CD4-positive, alpha-beta T cell treated with Interleukin-4 for 4 hours (primary cell): ENCODE data around the gene NRXN3.

Experiments used
- DNase-seq: peaks from one replicate; pipeline ENCODE4 v3.0.0-alpha.2; 2020

The NRXN3 gene

DNA sequence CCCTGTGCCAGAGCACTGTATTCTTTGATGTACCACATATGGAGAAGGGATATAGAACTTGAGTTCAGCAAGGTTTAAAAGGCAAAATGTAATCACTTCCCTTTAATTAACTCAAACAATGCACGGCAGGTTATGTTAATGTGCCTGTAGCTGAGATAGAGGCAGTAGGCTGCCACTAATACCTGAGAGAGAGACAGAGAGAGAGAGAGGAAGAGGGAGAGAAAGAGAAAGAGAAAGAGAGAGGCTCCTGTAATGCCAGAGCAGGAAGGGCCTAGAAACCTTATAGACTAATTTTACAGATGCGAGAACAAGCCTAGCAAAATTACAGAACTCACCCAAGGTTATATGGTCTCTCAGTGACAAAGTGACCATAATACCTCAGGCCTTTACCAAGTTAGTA, 679.8 kb downstream of the NRXN3 start:
- DNase-seq, result no peak

DNA sequence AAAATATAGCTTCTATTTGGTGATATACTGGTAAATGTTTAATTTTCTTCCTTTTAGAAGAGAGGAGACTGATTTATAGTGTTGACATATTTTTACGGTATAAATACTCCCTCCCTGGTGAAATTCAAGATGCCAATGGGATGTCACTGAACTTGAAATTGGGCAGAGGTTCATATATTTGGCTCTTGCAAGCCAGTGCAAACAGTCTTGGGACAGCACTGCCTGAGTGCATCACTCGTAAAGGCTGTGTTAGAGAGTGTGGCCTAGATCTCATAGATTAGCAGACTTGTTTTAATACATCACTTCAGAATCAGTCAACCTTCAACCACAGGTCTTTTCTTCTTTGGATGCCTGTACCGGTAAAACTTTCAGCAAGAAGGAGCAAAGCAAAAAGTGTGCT, 681.0 kb downstream of the NRXN3 start:
- DNase-seq, result no peak

DNA sequence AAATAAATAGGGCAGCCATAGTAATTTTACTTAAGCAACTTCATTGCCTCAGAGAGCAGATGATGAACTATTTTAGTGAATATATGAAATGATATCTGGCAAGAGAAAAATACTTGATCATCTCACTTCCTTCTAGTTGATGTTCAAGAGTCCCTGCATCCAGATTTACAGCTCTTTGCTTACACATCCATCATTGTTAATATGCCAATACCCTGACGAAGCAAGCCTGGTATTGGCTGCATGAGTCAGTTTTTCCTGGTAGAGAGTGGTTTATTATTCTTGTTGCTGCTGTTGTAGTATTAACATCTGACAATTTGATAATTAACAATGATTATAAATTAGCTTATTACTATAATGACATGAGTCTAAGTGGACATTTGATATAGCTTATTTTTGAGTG, 681.9 kb downstream of the NRXN3 start:
- no peak for DNase-seq

DNA sequence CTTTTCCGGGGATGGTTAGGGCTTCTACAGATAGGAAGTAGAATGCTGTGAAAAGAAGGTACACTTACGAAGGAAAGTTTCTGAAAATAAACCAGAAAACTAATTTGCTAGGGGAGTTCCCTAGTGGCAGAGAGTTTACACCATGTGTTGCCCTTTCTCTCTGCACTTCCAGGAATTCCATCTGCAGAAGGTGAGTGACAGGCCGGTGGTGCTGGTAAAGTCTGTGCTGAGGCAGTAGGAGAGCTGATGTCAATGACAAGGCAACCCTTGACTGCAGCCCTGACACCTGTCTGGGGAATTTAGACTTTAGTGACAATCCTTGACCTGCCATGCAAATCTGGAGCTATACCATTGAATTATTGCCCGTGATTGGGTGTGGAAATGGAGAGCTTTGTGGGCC, 687.8 kb downstream of the NRXN3 start:
- no peak for DNase-seq

DNA sequence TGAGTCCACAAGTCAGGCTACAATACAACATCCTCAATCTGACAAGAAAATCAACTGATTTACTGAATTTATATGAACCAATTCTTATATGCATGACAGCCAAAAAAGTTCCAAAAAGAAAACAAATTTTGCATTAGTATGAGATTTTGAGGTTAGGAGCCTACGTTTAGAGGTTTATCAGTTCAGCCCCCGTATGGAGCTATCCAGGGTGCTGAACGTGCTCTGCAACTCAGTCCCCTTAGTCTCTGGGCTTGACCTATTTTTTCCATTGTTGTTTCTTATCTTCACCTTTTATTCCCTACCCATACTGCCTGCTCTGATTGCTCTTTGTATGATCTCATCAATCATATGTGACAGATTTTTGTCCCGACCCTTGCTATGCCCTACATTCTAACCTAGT, 693.0 kb downstream of the NRXN3 start:
- no peak for DNase-seq

DNA sequence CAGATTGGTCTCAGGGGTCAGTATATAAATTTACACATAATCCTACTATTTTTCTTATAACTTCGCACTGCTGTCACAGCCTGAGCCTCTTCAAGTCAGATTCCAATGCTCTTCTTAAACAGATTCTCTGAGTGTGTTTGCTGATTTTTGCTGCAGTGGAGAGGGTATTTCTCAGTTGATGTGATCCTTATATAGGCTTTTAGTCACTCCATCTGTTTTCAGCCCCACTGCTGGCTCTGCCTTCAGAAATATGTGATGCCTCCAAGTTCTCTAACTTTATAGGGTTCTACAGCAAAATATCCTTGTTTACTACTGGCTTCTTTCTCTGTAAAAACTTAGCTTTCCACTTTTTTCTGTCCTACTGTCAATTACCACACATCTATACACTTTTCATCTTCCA, 702.7 kb downstream of the NRXN3 start:
- no peak for DNase-seq

DNA sequence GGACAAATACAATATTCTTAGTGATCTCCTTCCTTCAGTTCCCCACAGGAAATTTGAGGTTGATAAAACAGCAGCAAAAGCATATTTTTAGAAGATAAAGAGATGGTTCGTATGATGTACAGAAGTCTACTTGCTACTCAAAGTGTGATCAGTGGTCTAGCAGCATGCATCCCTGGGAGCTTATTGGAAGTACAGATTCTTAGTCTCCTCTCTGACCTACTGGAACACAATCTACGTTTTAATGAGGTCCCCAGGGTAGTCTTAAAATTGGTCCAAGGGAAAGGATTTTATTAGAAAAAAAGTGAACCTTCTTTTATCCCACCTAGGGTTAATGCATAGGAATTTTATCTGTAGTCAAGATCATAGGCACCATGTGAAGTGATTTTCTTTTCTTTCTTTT, 703.4 kb downstream of the NRXN3 start:
- no peak for DNase-seq

DNA sequence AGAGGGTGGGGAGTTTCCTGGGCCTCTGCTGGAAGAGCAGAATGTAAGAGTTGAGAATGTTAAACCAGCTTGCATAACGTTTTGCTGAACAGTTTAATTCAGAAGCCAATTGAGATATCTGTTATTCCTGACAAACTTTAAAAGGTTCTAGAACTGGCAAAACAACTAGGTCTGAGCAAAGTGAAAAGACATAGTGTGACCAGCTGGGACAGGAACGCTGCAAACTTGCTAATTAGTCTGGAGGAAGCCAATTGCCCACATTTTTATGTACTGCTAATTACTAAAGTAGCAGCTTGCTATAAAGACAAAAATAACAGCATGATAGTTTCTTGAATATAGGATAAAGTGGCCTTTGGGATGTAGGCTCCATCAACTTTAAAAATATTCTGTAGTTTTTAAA, 704.9 kb downstream of the NRXN3 start:
- DNase-seq, result no peak

DNA sequence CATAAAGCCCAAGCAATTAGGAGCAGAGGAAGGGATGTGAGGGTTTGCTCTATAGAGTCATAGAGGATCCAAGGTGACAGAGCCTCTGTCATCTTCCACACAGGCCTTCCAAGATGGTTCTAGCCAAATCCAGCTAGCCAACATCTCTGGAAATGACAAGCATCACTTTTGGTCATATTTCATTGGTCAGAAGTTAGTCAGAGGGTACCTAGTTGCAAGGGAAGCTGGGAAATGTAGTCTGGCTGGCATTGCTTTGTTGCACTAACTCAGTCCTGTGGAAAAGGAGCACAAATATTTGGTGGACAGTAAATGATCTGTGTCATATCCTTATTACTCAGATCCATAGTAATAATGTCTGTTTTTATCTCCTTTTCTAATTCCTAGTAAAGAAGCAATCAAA, 715.7 kb downstream of the NRXN3 start:
- DNase-seq, result no peak

DNA sequence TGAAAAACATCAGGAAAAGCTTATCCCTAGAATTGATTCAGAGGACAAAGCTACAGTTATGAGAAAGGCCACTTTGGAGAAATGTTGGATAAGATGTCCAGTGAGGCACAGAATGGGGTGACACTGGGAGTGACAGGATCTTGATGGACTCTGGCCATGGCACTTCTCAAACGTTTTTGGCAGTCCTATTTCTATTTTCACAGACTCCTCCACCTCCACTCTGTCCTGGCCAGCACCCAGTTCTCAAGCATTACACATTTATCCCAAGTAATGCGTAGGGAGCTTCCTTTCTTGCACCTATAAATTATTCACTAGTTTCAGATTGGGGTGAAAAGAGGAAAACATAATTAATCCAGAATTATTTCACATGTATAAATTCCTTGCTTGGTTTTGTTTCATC, 727.3 kb downstream of the NRXN3 start:
- DNase-seq, result no peak

DNA sequence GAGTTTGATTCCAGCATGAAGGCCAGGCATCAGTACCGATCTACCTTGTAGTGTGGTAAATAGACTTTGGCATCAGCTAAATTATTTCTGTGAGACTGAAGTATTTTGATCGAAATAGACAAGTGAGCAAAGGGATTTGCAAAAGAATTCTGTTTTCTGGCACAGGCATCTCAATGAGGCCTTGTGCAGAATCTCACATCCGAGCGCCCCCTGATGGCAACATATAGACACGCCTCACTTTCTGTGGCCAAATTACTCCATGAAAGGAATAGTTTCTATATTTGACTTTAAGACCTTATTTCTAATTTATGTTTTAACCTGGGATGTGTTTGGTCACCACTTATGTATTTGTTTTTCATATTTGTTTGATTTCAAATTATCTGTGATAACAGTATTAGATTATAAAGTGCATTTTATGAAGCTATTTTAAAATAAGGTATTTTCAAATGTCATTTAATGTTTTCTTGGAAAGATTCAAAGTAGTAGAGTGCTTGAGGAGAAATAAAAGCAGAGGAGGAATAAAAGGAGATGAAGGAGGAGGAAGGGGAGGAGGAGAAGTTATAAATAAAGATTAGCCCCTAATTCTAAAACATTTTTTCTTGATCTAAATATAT, 731.9 kb downstream of the NRXN3 start:
- DNase-seq, result no peak

DNA sequence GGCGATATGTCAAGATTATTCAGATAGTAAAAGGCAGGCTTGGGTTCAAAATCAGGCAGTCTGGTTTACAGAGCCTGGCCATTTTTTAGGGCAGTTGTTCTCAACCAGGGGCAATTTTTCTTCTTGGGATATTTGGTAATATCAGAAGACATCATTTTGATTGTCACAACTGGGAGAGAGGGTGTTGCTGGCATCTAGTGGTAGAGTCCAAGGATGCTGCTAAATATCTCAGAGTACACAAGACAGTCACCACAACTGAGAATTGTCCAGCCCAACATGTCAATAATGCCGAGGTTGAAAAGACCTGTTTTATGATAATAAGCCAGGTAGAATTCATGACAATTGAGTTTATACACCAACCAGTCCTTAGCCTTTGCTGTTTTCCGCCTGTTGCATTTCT, 733.9 kb downstream of the NRXN3 start:
- DNase-seq, result no peak

DNA sequence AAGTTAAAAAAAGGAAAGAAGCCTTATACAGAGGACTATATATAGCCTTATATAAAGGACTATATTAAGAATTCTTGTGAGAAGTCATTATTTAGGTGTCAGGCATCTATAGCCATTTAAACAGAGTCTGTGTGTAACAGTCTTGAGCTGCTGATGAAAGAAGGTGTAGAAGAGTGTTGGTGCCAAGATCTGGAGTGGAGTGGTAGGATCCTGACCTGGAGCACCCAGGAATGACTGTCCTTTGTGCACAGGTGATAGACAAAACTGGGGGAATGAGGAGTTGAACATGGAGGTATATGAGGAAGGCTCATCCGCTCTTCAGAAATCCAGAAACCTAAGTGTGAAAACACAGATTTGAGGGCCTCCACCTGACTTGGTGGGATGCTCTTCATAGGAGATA, 747.3 kb downstream of the NRXN3 start:
- no peak for DNase-seq

DNA sequence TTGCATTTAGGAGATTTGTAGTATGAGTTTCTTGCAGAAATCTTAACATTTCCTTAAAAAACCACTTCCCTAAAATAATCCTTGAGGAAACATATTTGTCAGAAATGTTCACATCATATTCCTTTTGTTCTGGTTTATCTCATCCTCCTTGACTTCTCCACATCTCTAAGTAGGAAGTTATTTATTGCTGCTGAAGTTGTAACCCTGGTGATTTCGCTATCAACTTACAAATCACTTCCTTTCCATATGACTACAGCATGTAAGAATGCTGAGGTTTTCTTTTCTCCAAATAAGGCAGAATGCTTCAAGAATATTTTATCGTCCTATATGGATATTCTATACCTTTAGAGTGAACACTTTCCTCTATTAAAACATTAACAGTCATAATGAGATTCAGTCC, 751.7 kb downstream of the NRXN3 start:
- no peak for DNase-seq

DNA sequence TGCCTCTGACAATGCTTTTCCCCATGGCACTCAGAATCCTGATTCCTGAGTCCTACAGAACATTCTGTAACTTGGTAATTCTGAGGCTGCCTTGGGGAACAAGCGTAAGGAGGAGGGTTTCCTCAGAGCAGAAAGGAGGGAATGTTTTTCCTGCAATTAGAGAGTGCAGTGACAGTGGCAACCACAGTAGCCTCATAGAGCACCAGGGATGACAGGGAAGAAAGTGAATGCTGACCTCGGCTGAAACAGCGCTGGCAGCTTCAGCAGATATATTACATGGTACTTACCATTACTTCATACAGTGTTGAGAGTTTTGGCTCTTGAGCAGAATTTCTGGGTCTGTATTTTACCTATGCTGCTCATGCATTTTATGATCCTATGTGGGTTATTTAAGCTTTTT, 757.1 kb downstream of the NRXN3 start:
- no peak for DNase-seq

DNA sequence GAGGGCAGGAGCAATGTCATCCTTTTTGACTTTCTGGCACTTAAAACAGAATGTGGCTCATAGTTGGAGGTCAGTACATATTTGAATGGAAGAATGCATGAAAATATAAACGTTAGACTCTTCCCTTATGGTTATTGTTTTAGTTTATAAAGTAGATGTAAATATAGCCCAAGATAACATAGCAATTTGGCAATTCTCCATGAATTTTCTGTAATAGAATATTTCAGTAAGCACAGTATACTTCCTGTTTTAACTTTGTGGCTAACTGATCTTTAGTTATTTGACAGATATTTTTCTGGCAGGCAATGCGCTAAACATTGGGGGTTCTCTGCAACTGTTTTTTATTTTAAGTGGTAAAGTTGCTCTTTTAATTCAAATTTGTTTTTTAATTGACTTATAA, 763.0 kb downstream of the NRXN3 start:
- no peak for DNase-seq

DNA sequence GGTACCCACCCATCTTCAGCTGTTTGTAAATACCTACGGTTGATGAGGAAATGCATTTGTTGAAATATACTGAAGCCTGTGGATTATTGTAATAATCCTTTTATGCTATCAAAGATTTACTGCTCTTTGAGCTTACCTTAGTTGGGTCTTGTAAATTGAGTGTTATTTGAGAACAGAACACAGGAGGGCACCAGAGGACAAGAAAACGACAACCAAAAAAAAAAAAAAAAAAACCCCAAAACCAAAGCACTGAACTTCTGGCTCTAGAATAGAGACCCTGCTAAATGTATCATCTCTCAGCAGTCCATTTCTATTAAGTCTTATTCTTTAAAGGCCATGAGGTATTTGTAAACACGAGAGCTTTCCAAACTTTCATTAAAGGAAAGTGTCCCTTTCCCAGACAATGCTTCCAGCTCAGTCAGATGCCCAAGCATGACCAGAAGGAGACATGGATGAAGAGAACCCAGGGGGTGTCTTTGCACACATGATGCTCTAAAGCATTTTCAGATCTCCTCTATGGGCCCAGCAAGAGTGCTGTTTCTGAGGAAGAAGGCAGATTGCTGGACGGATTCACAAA, 763.9 kb downstream of the NRXN3 start:
- DNase-seq, result no peak

DNA sequence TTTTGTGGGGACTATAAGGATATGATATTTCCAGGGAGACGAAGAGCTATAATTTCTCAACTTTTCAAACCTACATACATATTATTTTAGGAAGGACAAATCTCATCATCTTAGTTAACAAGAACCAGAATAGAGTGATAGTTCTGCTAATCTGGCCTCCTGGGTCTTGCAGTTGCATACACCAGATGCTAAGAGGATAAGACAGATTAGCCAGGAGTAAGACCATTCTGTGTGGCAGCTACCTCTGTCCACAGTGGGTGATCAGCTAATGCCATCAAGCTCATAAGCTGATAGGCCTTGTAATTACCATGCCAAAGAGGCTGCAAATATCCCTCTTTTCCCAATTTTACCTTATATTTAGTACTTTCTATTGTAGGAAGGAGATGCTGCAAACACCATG, 776.8 kb downstream of the NRXN3 start:
- DNase-seq, result no peak

DNA sequence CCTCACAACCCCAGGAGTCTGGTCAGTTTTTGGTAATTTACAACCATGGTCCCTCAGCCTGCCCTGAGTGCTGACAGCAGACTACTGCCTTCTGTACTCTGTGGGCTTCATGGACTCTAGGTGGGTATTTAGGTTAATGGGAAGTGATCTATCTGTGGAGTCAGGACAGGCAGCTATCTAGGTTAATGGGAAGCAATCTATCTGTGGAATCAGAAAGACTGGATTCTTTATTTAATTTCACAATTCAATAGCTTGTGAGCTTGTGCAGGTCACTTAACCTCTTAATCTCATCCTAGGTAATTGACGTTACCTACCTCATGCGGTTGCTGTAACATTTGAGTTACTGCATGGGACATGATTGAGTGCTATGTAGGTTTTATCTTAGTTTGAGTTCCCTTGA, 777.5 kb downstream of the NRXN3 start:
- no peak for DNase-seq

DNA sequence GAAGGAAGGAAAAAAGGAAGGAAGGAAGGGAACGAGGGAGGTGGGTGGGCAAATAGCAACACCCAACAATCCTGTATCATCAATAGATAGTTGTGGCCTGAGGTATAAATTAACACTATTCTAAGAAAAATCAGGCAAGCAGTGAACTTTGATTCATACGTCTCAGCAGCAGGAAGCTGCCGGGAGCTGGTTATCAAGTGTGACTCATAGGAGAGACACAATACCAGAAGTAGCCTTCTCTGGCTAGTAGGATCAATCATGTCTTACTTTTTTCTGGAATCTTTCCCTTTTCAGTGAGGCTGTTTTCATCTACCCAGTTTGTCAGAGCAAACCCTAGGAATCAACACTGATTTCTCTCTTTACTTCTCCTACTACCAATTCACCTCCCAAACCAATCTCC, 780.5 kb downstream of the NRXN3 start:
- no peak for DNase-seq

DNA sequence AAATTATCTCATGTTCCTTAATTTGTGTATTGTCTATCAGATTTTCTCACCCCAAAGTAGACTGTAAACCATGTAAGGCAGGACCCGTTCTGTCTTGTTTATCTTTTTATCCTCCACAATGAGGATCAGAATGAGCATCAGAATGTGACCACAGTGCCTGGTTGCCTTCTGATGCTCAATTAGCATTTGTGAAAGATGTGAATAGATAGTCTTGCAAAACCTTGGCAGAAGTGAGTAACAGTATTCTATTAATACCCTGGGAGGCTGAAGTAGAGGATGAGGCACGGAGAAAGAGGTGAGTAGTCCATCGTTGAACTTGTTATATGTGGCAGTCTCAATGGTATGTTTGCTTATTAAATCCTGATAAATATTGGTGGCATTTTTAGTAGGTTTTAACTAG, 781.4 kb downstream of the NRXN3 start:
- no peak for DNase-seq

DNA sequence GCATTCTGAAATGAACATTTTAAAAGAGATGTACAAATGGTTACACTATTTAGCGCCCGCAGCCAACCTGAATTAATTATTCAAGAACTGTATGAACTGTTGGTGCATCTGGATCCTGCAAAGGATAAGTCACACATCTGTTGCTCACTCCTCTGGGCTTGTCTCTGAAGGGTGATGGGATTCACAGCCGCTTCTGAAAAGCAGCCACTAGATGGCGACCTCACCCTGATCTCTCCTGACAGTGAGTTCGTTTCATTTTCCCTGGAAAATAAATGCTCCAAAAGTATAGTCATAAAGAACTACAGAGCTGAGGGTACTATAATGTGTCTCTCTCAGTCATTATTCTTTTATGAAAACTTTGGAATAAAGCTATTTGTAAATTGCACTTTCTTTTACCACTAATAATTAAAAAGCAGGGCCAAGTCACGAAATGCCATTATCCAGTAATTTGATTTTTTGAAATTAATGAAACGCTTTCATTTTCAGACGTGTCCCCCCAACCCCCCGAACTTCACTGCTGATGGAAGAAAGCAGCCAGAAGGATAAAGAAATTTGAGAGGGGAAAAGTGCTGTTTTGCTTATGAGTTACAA, 789.6 kb downstream of the NRXN3 start:
- DNase-seq, result peak; percentile 60

DNA sequence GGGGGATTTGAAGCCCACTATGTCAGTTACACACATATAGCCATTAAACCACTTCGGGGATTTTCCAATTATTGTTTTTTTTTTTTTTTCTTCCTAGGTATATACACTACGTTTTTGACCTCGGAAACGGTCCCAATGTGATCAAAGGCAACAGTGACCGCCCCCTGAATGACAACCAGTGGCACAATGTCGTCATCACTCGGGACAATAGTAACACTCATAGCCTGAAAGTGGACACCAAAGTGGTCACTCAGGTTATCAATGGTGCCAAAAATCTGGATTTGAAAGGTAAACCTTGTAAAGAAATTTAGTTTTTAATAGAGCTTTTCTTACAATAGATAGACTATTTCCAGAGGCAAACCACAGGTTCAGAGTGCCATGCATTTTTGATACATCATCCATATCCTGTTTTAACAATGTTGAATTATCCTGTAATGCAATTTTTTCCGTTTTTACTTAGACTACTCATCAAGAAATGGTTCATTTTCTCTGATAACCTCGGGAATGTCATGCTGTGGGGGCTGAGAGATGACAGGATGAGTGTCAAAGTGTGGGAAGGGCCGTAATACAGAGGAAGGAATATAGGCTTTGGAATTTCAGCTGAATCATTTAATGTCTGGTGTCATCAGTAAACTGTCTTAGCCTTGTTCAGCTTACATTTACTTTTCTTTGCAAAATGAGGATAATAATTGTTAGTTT, 797.1 kb downstream of the NRXN3 start:
- no peak for DNase-seq

DNA sequence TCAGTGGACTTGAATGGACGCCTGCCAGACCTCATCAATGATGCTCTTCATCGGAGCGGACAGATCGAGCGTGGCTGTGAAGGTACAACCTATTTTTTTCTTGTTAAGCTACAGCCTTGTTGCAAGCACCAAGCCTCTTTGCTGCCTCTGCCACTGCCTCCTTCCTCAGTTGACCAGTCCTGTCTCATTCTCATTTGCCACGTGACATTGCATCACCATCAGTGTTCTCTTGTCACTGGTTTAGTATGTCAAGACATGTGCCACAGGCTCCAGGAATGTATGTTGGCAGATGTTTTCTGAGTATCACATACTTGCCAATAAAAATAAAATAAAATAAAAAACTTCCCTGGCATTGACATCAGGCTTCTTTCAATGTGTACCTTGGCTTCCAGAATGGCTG, 798.1 kb downstream of the NRXN3 start:
- DNase-seq, result no peak

DNA sequence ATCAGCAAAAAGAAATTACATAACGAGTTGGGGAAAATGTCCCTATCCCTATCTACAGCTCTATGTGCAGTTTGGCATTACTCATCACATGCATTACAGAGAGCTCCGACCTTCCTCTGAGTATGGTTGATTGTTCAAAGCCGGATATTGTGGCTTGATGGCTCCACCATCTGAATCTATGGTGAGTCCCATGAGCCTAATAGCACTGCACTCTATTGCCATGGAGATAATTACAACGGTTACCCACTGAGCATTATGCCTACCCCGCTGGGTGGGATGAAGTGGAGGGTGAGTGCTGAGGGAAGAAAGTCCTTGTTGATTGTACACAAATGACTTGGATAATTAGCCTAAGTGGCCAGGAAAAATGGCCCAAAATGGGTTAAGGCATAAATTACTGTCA, 800.5 kb downstream of the NRXN3 start:
- no peak for DNase-seq
